HEK293 (cell line): ENCODE results near the gene CBX3.

ENCODE experiments used
- CTCF ChIP-seq: fragments of 450-650 bp; formaldehyde crosslinking; IDR thresholded peaks from 2 replicates; pipeline ENCODE4 v1.5.1; 2016; ENCODE audit warnings: missing biosample characterization, missing genetic modification characterization
- KLF17 ChIP-seq: fragments of 450-650 bp; formaldehyde crosslinking; IDR thresholded peaks from 2 replicates; pipeline ENCODE4 v1.5.1; 2016; ENCODE audit warnings: missing biosample characterization, missing genetic modification characterization
- MZF1 ChIP-seq: fragments of 450-650 bp; formaldehyde crosslinking; IDR thresholded peaks from 2 replicates; pipeline ENCODE4 v1.5.1; 2017; ENCODE audit warnings: missing biosample characterization, missing genetic modification characterization, borderline replicate concordance
- TCF7L2 ChIP-seq: IDR thresholded peaks from 2 replicates; pipeline ENCODE4 v1.6.1; 2011; ENCODE audit warnings: low read depth, mild to moderate bottlenecking, inconsistent platforms, low read length, moderate library complexity, borderline replicate concordance
- YY2 ChIP-seq: fragments of 450-650 bp; formaldehyde crosslinking; IDR thresholded peaks from 2 replicates; pipeline ENCODE4 v1.5.1; 2016; ENCODE audit warnings: missing biosample characterization, missing genetic modification characterization
- ZEB2 ChIP-seq: fragments of 450-650 bp; formaldehyde crosslinking; IDR thresholded peaks from 2 replicates; pipeline ENCODE4 v1.5.1; 2016; ENCODE audit warnings: missing biosample characterization, missing genetic modification characterization
- ZNF138 ChIP-seq: fragments of 450-650 bp; formaldehyde crosslinking; IDR thresholded peaks from 2 replicates; pipeline ENCODE4 v1.5.1; 2016; ENCODE audit warnings: missing biosample characterization, missing genetic modification characterization, borderline replicate concordance
- ZNF175 ChIP-seq: fragments of 450-650 bp; formaldehyde crosslinking; IDR thresholded peaks from 2 replicates; pipeline ENCODE4 v1.5.1; 2016; ENCODE audit warnings: missing biosample characterization, missing genetic modification characterization
- ZNF274 ChIP-seq, 2 experiments: fragments of 200-500 bp in 1 of 2; fragments of 450-650 bp in 1 of 2; sonication (Bioruptor generic) in 1 of 2; formaldehyde crosslinking in 1 of 2; IDR thresholded peaks; 2 replicates each; pipeline versions ENCODE4 v1.5.1 to v1.6.1; 2014 to 2016; ENCODE audit warnings: borderline replicate concordance in 1 of 2, inconsistent platforms in 1 of 2, low read length in 1 of 2, missing biosample characterization in 1 of 2, missing genetic modification characterization in 1 of 2
- ZNF510 ChIP-seq: fragments of 450-650 bp; formaldehyde crosslinking; IDR thresholded peaks from 2 replicates; pipeline ENCODE4 v1.5.1; 2018; ENCODE audit warnings: mild to moderate bottlenecking, missing genetic modification characterization, missing biosample characterization; ENCODE audit not compliant: insufficient replicate concordance
- ZSCAN18 ChIP-seq: fragments of 450-650 bp; formaldehyde crosslinking; IDR thresholded peaks from 2 replicates; pipeline ENCODE4 v1.5.1; 2016; ENCODE audit warnings: missing biosample characterization, missing genetic modification characterization
- ZSCAN30 ChIP-seq: fragments of 450-650 bp; IDR thresholded peaks from 2 replicates; pipeline ENCODE4 v1.5.1; 2018; ENCODE audit warnings: missing biosample characterization, mild to moderate bottlenecking, missing genetic modification characterization, moderate library complexity

- no peak for TF ChIP-seq CTCF (tag by site-specific recombination)
- no peak for TF ChIP-seq MZF1 (tag by site-specific recombination)
- no peak for TF ChIP-seq TCF7L2
- no peak for TF ChIP-seq ZSCAN30 (tag by site-specific recombination)
- no peak for TF ChIP-seq ZNF274 (IDR thresholded peaks at IDR 0.05; ENCODE audit: low read length)
- no peak for TF ChIP-seq ZNF274 (tag by site-specific recombination; IDR thresholded peaks at IDR 0.05; ENCODE audit: borderline replicate concordance)
- TF ChIP-seq ZNF138: no peak
- no peak for TF ChIP-seq KLF17 (tag by site-specific recombination)
- no peak for TF ChIP-seq ZEB2 (tag by site-specific recombination)
- TF ChIP-seq ZSCAN18 (tag by site-specific recombination): no peak
- TF ChIP-seq ZNF175 (tag by site-specific recombination): no peak
- no peak for TF ChIP-seq ZNF510 (tag by site-specific recombination)
- no peak for TF ChIP-seq YY2 (tag by site-specific recombination)
Observed at GRCh38 chr7:26167303-26167934, 34.1 kb upstream of the CBX3 start.
